Raji (cell line): ENCODE data around the gene USP22.

Source experiments
- POLR2A ChIP-seq: IDR thresholded peaks from 2 replicates; pipeline ENCODE4 v1.6.1; 2011; ENCODE audit warnings: low read depth, low read length, control low read depth; ENCODE audit not compliant: insufficient read depth

Gene USP22

DNA sequence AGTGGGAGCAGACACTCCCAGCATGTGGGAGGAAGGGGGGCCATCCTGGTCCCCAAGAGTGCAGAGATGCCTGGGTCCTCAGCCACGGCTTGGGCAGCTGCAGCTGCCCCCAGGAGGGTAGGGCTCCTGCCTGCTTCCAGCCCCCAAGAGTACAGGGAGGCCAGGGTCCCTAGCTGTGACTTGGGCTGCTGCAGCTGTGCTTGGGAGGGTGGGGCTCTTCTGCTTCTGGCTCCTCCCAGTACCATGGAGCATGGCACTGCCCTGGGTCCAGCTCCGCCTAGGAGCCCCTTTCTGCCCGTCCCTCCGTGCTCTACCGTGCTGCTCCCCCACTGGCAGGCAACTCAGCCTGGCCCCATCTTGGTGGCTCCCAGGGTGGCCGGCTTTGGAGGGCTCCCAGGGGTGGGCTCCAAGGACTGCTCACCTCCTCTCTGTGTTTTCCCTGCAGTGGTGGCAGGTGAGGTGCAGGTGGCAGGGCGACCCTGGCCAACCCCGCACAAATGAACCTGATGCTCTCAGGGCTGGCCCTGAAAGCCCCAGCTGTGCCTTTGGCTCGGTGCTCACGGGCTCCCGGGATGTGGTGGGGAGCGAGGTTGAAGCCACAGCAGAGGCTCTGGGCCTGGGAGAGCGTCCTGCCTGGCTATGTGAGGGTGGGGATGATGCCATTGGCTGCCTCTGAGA, 18.5 kb upstream of the USP22 start:
- no peak for TF ChIP-seq POLR2A

- no peak for TF ChIP-seq POLR2A
Observed at GRCh38 chr17:21059761-21060160, 16.9 kb upstream of the USP22 start.

DNA sequence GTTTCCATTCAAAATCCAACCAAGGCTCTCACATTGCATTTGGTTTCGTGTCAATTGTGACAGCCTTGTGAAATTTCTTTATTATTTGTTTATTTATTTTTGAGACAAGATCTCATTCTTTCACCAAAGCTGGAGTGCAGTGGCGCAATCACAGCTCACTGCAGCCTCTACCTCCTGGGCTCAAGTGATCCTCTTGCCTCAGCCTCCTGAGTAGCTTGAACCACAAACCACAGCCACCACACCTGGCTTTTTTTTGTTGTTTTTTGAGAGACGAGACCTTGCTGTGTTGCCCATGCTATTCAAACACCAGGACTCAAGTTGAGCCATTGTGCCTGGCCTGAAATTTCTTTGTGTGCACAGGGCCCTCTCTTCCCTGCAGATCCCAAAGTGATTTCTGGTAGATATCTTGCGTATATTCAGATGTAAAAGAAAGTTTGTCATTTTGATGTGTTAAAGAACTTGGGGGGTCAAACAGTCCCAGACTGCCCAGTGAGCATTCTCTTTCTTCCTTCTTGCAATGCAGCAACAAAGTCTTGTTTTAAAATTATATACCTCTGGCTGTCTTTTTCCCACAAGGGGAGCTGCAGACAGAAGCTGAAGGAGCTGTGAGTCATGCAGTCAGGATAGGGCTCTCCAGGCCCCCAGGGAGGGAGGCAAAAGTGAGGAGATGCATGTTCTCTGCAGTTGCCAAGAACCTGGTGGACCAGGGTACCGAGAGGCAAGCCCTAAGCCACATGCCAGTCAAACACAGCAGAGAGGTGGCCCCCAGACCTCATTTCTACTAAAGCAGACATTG, 15.5 kb upstream of the USP22 start:
- TF ChIP-seq POLR2A = no peak

- peak; percentile 47; the same call in 1 of the 2 replicates for TF ChIP-seq POLR2A
Observed at GRCh38 chr17:21053056-21053455, 10.2 kb upstream of the USP22 start.

GRCh38 chr17:21049457-21049856, 6.6 kb upstream of the USP22 start:
- TF ChIP-seq POLR2A = no peak

GRCh38 chr17:21046216-21046615, 3.4 kb upstream of the USP22 start:
- no peak for TF ChIP-seq POLR2A

DNA sequence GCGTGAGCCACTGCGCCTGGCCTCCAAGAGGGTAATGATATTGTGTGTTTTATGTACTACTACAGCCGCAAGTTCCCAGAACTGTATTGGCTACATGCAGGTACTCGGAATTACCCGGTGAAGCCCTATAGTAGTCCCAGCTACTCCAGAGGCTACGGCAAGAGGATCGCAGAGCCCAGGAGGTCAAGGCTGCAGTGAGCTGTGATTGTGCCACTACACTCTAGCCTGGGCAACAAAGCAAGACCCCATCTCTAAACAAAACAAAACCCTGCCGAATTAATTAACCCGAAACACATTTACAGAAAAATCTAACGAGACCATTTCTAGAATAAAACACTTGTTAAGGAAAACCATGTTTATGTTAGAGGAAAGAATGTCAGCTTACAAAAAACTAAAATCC, 2.2 kb upstream of the USP22 start:
- no peak for TF ChIP-seq POLR2A

- TF ChIP-seq POLR2A = peak; percentile 69; the same call in 1 of the 2 replicates
Observed at GRCh38 chr17:21043296-21044232, 753 bp upstream of the USP22 start.

DNA sequence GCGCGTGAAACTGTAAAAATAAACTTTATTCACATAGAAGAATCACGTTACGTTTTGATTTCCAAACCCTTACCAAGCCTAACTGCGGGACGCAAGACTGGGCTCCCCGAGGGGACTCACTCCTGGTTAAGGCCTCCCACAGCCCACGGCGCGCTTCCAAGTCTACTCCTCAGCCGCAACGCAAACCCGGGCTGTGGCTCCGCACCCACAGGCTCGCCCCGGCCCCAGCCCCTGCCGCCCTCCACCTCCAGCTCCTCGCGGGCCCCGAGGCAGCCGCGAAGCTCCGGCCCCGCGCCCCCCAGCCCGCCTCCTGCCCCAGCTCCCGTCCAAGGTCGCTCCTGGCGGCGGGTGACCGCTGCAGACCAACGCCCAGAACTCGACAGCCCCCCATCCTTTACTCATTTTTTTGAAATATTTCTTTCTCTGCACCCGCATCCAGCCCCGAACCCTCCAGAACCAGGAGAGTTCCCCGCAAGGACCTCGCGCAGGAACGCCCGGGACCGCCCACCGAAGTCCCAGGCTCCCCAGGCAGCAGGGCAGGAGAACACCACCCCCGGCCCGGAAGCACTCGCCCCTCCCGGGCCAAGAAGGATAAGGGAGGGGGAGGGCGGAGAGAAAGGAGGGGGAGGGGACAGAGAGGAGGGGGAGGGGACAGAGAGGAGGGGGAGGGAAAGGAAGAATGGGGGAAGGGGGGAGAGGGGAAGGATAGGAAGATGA, 912 bp downstream of the USP22 start:
- TF ChIP-seq POLR2A = no peak

GRCh38 chr17:21039839-21040575, 2.8 kb downstream of the USP22 start:
- no peak for TF ChIP-seq POLR2A

DNA sequence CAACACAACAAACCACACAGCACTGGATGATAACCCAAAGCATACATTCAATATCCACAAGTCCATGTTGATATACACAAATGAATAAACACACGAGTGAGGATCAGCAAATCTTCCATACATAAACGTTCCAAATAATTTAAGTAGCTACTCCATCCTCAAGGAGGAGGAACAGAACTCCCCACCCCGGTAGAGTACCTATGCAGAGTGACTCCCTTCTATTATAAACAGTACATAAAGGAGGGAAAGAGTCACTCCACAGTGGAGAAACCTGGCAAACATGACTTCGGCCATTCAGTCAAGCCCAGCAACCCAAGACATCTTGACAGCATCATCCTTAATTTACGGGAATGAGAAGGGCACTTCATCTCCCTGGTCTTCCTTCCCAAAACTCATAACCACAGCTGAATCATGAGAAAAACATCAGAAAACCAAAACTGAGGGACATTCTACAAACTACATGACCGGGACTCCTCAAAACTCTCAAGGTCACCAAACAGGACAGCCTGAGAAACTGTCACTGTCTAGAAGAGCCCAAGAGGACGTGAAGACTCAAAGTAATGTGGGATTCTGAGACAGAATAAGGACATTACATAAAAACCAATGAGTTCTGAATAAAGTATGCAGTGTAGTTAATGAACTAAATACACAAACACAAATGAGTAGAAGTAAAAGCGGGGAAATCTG, 5.6 kb downstream of the USP22 start:
- no peak for TF ChIP-seq POLR2A

GRCh38 chr17:21036361-21036881, 6.4 kb downstream of the USP22 start:
- TF ChIP-seq POLR2A = no peak

DNA sequence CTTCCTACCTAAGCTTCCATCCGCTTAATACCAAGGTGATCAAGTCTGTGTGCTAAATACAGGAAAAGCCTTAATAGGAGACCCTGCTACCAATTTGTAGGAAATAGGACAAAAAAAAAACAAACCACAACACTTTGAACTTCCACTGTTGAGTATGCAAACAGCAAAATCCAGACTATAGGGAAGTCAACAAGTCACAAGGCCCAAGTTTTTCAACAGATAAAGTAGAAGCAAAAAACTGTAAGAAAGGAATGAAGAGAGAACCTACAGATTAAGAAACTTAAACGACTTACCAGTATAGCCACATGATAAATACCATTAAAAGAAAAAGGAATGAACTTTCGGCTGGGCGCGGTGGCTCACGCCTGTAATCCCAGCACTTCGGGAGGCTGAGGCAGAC, 7.4 kb downstream of the USP22 start:
- no peak for TF ChIP-seq POLR2A
